ENCODE measurements around the gene PLXND1.

PLXND1 gene

GRCh38 chr3:129507181-129507831 is 99.2 kb downstream of the PLXND1 start:
- no peak overlapping the region for H3K4me3 ChIP-seq (replicated peaks; ENCODE audit: insufficient read depth, low read length)
- TF ChIP-seq SPI1 (IDR thresholded peaks at IDR 0.05; ENCODE audit: borderline replicate concordance, low read depth) (no peak), REST (IDR thresholded peaks at IDR 0.05; ENCODE audit: insufficient replicate concordance, low read depth) (no peak), GABPA (IDR thresholded peaks at IDR 0.05; ENCODE audit: low read depth) (no peak), CTCF (IDR thresholded peaks at IDR 0.05; ENCODE audit: insufficient read depth, low read length) (no peak), POLR2AphosphoS5 (IDR thresholded peaks at IDR 0.05; ENCODE audit: low read depth) (no peak)
- H3K27ac ChIP-seq (replicated peaks) = no peak overlapping the region
- H3K27me3 ChIP-seq (ENCODE audit: insufficient read depth, poor library complexity, severe bottlenecking) = no peaks in the 10 kb centered on the region
- DNase-seq (ENCODE audit: low read depth in 1 of 2, low spot score in 1 of 2) = no peak

- no peak for DNase-seq (ENCODE audit: low read depth in 1 of 2, low spot score in 1 of 2)
- H3K4me3 ChIP-seq (replicated peaks; ENCODE audit: insufficient read depth, low read length) = no peak overlapping the region
These were observed 100.2 kb downstream of the PLXND1 start for GRCh38 chr3:129506231-129506742.

More at GRCh38 chr3:129506231-129506742, 100.2 kb downstream of the PLXND1 start:
- Histone ChIP-seq H3K27me3 (ENCODE audit: insufficient read depth, poor library complexity, severe bottlenecking) (no peaks in the 10 kb centered on the region), H3K27ac (replicated peaks) (no peak overlapping the region)
- TF ChIP-seq SPI1 (IDR thresholded peaks at IDR 0.05; ENCODE audit: borderline replicate concordance, low read depth) (no peak), POLR2AphosphoS5 (IDR thresholded peaks at IDR 0.05; ENCODE audit: low read depth) (no peak), CTCF (IDR thresholded peaks at IDR 0.05; ENCODE audit: insufficient read depth, low read length) (no peak), REST (IDR thresholded peaks at IDR 0.05; ENCODE audit: insufficient replicate concordance, low read depth) (no peak), GABPA (IDR thresholded peaks at IDR 0.05; ENCODE audit: low read depth) (no peak)
